Stimulated activated naive CD4-positive, alpha-beta T cell (primary cell): ENCODE results near the gene TROAP.
"Not testable (repeated sequence)": the region's sequence is repeated elsewhere in the genome, so short reads cannot be mapped to it uniquely, and the experiment has no call there.

Experiments used
- DNase-seq, 6 experiments: peaks; one replicate each; lab custom pipeline; 2025; lab: John Stamatoyannopoulos, UW

Gene TROAP

DNA sequence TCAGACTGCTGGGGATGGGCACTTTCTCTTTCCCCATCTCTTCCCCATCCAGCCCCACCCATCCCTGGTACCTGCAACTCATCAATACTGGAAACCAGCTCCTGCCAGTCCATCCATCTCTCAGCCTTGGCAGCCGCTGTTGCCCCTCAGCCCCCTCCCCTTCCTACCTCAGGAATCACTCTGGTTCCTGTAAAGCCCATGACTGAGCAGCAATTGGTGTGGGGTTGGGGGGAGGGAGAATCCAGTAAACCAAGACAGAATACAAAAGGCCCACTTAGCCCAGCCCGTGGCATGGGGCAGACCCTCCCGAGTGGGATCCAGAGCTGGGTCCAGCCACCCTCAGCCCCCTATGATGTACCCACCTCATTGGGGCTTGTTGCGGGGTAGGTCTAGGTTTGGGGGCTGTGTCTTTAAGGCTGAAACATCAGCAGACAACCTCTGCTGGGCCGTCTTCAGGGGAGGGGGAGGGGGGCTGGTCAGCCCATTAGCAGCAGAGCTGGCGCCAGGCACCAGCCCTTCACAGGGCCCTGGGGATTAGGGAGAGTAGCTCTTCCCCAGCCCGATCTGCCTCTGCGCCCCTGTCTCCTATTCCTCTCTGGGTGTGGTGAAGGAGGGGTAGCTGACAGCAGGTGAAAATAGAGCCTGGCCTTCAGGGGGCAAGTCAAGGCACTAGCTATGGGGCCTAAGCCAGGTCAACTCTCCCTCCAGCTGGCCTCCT is 28.8 kb upstream of the TROAP start:
- no peak for DNase-seq

DNA sequence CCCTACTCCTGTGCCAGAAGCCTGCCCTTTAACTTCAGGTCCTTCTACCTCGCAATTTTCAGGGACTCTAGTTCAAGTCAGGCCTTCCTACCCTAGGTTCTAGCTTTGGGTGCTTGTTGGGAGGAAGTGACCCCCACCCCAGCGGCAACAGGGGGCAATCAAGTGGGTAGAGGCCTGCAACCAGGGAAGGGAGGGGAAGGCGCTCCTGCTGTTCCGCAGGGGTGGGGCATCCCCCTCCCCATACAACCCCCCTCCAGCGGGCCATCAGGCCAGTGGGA is 28.3 kb upstream of the TROAP start:
- no peak for DNase-seq

DNA sequence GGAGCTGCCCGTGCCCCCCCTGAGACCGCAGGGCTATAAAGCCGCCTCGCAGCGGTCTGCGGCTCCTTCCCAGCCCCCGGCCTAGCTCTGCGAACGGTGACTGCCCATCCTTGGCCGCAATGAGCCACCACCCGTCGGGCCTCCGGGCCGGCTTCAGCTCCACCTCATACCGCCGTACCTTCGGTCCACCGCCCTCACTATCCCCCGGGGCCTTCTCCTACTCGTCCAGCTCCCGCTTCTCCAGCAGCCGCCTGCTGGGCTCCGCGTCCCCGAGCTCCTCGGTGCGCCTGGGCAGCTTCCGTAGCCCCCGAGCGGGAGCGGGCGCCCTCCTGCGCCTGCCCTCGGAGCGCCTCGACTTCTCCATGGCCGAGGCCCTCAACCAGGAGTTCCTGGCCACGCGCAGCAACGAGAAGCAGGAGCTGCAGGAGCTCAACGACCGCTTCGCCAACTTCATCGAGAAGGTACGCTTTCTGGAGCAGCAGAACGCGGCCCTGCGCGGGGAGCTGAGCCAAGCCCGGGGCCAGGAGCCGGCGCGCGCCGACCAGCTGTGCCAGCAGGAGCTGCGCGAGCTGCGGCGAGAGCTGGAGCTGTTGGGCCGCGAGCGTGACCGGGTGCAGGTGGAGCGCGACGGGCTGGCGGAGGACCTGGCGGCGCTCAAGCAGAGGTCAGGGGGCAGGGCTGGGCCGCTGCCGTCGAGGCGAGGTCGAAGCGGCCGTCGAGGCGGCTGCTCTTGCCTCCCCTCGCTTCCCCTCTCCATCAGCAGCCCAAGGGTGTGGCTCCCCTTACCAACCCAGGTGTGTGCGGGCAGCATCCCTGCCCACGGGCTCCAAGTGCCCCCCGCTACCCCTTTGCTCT is 27.7 kb upstream of the TROAP start, which contains the start of gene PRPH:
TSS of gene PRPH (plus strand) at position 66 of the 855 bp plus-strand sequence. CDS start at position 120, 54 bp downstream.
- peak in 1 of 6 experiments; percentile 5 for DNase-seq

DNA sequence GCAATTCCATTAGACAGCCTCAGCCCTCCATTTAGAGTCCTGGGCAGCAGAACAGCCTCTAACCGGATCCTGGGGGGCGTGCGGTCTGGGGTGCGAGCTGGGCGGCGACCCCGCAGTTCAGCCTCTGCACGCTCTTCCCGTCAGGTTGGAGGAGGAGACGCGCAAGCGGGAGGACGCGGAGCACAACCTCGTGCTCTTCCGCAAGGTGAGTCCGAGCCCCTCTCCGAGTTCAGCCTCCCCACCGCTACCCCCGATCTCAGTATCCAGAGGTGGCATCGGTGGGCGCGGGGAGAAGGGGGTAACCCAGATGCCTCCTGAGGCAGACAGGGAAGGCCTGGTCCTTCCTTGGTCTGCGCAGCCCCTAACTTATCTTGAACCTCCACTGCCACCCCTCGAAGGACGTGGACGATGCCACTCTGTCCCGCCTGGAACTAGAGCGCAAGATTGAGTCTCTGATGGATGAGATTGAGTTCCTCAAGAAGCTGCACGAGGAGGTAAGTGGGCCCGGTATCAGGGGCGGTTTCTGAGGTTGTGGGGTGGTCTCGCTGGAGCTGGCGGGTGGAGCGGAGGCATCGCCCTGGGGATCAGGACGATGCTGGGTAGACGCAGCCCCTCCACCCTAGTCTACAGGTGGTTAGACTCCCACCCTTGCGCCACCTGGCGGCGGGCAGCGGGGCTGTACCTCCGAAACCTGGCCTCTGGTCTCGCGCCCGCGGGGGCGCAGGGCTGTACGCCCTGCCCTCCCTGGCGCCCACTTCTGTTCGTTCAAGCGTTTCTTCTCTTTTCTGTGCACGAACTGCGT is 26.8 kb upstream of the TROAP start:
- DNase-seq: peak; percentile 41 to 62 (median 49)

DNA sequence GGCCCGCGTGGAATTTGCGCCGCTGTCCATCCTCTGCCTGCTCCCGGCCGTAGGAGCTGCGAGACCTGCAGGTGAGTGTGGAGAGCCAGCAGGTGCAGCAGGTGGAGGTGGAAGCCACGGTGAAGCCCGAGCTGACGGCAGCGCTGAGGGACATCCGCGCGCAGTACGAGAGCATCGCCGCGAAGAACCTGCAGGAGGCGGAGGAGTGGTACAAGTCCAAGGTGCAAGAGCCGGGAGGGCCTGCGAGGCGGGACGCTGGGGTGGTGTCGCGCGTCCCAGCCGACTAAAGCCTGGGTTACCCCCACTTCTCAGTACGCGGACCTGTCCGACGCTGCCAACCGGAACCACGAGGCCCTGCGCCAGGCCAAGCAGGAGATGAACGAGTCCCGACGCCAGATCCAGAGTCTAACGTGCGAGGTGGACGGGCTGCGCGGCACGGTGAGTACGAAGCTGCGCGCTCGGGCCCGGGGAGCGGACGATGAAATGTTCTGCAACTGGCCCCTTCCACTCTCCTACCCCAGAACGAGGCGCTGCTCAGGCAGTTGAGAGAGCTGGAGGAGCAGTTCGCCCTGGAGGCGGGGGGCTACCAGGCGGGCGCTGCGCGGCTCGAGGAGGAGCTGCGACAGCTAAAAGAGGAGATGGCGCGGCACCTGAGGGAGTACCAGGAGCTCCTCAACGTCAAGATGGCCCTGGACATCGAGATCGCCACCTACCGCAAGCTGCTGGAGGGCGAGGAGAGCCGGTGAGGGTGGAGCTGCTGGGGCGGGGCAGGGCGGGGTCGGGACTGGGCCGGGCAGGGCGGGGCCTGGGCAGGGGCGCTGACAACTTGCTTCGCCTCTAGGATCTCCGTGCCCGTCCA is 26.0 kb upstream of the TROAP start:
- DNase-seq: peak in 5 of 6 experiments; percentile 21 to 43 (median 32)

DNA sequence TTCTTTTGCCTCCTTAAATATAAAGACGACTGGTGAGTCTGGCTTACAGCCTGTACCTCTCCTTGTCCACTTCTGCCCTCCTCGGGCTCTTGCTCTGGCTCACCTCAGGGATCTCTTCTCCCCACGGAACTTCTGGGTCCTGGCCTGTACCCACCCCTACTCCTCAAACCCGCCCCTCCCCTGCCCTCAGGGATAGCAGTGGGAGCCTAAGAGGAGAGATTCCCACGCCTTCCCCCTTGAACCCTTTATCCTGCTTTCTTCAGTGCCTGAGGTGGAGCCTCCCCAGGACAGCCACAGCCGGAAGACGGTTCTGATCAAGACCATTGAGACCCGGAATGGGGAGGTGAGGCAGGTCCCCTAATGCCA is 25.4 kb upstream of the TROAP start:
- no peak for DNase-seq

DNA sequence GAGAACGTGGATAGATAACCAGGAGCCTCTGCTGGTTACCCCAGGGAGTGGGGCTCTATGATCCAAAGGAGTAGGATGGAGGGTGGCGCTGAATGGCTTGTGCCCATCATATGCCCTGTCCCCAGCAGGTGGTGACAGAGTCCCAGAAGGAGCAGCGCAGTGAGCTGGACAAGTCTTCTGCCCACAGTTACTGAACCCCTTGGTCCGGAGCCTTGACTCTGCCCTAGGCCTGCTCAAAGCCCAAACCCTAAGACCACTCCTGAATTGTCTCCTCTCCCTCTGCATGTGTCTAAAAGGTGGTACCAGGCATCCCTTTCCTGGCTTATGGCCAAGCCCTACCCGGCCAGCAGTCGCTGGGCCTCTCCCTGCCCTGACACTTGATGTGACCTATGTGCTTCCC is 24.9 kb upstream of the TROAP start:
- no peak for DNase-seq

DNA sequence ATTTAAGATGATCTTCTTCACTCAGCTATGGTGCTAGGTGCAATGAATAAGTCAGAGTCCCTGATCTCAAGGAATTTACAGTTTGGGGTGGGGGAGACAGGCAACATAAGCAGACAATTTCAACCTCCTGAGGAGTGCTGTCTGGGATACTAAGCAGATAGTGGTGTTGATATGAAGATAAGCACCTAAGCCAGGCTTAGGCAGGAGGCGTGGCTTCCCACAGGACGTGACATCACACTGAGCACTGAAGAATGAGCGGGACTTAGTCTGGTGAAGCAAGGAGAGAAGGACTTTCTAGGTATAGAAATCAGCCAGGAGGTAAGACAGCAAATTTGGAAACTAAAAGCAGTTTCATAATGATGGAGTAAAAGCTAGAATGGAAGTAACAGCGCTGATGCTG is 21.3 kb upstream of the TROAP start:
- no peak for DNase-seq

DNA sequence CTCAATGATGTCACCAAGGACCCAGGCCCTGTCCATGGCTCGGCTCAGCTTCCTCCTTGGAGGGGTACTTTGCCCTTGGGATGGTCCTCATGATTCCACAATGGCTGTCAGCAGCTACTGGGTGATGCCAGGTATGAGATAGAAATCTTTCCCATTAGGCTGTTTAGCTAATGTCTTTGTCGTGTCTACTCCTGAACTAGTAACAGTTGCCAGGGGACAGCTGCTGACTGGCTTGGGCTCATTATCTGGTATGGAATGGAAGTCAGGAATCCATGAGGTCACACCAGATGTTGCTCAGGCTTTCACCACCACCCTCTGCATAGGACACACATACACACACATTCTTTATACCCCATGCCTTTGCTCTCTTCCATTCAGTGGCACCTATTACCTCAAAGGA is 18.9 kb upstream of the TROAP start:
- no peak for DNase-seq

DNA sequence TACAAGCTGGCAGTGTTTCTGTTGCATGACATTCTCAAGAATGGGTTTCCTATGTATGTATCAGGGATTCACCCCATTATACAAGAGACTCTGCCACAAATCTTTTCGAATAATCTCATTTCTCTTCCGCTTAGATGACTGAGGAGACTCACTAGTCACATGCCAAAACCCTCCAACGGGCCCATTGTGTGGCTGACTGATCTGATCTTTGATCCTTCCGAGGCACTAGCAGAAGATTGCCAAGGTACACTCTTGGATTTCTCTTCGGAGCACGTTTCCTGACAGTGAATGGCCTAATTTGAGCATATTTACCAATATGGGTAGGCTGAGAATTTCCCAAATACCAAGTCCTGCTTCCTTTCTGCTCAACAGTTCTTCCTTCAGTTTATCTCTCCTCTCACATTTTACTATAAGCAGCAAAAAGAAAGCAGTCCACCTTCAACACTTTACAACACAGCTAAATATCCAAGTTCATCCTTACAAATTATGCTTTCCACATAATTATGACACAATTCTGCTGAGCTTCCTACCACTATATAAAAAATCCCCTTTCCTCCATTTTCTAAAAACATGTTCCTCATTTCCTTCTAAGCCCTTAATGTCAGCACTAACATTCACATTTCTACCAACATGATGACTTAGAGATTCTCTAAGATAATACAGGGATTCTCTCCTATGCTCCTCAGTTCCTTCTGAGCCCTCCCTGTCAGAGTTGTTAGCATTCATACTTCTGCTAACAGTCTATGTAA is 17.1 kb upstream of the TROAP start:
- DNase-seq: no peak

DNA sequence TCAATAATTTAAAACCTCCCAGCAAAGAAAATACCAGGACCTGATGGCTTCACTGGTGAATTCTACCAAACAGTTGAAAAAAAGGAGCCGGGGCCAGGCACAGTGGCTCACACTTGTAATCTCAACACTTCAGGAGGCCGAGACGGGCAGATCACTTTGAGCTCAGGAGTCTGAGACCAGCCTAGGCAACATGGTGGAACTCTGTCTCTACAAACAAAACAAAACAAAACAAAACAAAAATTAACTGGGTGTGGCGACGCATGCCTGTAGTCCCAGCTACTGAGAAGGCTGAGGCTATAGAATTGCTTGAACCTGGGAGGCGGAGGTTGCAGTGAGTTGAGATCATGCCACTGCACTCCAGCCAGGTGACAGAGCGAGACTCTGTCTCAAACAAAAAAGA is 13.7 kb upstream of the TROAP start:
- no peak for DNase-seq

DNA sequence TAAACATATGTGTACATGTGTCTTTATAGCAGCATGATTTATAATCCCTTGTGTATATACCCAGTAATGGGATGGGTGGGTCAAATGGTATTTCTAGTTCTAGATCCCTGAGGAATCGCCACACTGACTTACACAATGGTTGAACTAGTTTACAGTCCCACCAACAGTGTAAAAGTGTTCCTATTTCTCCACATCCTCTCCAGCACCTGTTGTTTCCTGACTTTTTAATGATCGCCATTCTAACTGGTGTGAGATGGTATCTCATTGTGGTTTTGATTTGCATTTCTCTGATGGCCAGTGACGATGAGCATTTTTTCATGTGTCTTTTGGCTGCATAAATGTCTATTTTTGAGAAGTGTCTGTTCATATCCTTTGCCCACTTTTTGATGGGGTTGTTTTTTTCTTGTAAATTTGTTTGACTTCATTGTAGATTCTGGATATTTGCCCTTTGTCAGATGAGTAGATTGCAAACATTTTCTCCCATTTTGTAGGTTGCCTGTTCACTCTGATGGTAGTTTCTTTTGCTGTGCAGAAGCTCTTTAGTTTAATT is 12.5 kb upstream of the TROAP start:
- DNase-seq: not testable (repeated sequence)

DNA sequence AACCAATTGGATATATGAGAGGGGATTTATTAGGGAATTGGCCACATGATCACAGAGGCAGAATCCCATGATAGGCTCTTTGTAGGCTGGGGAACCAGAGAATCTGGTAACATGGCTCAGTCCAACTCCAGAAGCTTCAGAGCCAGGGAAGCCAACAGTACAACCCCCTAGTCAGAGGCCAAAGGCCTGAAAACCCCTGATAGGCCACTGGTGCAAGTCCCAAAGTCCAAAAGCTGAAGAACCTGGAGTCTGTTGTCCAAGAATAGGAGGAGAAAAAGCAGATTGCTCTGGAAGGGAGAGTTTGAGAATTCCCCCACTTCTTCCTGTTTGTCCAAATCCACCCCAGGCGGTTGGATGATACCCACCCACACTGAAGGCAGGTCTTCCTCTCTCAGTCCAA is 8.2 kb upstream of the TROAP start:
- DNase-seq: no peak

DNA sequence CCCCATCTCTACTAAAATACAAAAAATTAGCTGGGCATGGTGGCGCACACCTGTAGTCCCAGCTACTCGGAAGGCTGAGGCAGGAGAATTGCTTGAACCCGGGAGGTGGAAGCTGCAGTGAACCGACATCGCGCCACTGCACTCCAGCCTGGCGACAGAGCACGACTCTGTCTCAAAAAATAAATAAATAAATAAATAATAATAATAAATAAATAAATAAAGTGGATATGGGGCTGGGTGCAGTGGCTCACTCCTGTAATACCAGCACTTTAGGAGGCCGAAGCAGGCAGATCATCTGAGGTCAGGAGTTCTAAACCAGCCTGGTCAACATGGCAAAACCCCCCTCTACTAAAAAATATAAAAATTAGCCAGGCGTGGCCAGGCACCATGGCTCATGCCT is 5.9 kb upstream of the TROAP start:
- not testable (repeated sequence) for DNase-seq

DNA sequence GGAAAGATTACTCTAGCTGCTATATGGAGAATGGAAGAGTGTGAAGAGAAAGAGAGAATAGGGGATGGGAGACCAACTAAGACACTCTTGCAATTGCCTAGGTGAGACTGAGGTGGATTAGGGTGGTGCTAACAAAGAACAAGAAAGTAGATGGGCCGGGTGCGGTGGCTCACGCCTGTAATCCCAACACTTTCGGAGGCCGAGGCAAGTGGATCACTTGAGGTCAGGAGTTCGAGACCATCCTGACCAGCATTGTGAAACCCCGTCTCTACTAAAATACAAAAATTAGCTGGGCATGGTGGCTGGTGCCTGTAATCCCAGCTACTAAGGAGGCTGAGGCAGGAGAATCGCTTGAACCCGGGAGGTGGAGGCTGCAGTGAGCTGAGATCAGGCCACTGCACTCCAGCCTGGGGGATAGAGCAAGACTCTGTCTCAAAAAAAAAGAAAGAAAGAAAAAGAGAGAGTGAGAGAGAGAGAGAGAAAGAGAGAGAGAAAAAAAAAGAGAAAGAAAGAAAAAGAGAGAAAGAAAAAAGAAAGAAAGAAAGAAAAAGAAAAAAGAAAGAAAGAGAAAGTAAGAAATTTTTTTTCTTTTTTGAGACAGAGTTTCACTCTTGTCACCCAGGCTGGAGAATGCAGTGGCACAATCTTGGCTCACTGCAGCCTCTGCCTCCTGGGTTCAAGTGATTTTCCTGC is 2.5 kb upstream of the TROAP start:
- DNase-seq: not testable (repeated sequence)

DNA sequence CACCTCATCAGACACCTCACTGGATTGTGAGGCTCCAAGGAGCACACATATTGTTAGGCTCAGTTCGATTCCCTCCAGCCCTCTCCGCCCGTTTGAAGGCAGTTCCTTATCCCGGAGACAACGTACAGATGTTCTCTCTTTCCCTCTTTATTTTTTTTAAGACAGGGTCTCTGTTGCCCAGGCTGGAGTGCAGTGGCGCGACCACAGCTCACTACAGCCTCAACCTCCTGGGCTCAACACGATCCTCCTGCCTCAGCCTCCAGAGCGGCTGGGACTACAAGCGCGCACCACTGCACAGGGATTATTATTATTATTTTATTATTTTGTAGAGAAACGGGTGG is 718 bp upstream of the TROAP start:
- peak in 1 of 6 experiments; percentile 37 for DNase-seq

DNA sequence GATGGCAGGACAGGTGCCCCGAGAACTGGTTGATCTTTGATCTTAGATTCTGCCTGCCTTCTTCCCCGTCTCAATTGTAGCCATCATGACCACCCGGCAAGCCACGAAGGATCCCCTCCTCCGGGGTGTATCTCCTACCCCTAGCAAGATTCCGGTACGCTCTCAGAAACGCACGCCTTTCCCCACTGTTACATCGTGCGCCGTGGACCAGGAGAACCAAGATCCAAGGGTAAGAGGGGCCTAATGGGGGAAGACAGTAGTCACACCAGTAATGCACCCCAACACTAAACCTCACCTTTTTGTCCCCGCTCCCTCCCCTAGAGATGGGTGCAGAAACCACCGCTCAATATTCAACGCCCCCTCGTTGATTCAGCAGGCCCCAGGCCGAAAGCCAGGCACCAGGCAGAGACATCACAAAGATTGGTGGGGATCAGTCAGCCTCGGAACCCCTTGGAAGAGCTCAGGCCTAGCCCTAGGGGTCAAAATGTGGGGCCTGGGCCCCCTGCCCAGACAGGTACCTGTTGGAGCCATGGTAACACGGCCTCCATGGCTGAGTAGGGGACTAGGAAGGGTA is 556 bp downstream of the TROAP start:
- no peak for DNase-seq

DNA sequence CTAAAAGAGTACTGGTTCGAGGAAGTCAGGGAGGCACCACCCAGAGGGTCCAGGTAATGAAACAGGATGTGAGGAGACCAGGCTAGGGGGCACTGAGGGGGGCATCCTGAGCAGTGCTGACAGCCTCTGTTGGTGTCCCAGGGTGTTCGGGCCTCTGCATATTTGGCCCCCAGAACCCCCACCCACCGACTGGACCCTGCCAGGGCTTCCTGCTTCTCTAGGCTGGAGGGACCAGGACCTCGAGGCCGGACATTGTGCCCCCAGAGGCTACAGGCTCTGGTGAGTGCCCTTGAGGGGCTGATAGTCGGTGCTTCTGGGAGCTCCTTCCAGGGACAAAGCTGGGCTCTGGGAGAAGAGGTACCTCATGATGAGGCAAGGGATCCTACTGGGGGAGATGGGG is 2.6 kb downstream of the TROAP start:
- no peak for DNase-seq

DNA sequence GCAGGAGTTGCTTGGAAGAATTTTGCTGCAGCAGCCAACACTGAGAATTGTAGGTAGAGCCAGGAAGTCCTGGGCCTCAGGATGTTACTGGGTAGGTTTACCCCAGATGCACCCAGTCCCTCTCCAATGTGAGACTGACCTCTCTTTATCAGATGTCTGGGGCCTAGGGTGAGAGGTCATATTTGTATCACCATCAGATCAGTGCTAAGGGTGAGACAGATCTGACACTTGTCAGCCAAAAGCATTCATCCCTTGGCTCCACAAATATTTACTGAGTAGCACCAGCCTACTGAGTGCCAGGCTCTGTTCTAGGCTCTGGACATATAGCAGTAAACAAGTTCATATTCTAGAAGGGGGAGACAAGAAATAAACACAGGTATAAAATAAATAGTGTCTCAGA is 4.3 kb downstream of the TROAP start:
- DNase-seq: no peak

DNA sequence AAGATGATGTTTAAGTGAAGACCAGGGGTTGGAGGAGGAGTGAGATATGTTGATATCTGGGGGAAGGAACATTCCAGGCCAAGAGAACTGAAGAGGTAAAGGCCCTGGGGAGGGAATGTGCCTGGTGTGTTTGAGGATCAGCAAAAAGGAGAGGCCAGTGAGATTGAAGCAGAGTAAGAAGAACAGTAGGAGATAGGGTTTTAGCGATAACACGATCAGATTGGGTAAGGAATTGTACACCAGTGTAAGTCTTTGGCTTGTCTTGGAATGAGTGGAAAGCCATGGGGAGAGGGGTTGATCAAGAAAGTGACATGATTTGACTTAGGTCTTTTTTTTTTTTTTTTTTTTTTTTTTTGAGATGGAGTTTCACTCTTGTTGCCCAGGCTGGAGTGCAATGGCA is 4.8 kb downstream of the TROAP start:
- DNase-seq: no peak
